Nephron (organoid): Measurements from ENCODE around the gene PSMD9.
"Not testable (repeated sequence)": the region's sequence is repeated elsewhere in the genome, so short reads cannot be mapped to it uniquely, and the experiment has no call there.

ENCODE experiments used
- H3K27ac Mint-ChIP-seq, 3 experiments: 2 replicates each; pipeline ENCODE4 v1.8.0; 2020; ENCODE audit warnings: mixed read lengths in 3 of 3, mild to moderate bottlenecking in 2 of 3, moderate library complexity in 1 of 3
- H3K27me3 Mint-ChIP-seq: 2 replicates; pipeline ENCODE4 v1.8.0; 2021; ENCODE audit warnings: low read depth, mild to moderate bottlenecking, moderate library complexity, mixed read lengths
- H3K36me3 Mint-ChIP-seq: 2 replicates; pipeline ENCODE4 v1.8.0; 2020; ENCODE audit warnings: low read depth, mixed read lengths
- H3K4me1 Mint-ChIP-seq: 2 replicates; pipeline ENCODE4 v1.8.0; 2020; ENCODE audit warnings: mixed read lengths
- H3K4me3 Mint-ChIP-seq, 3 experiments: 2 replicates each; pipeline ENCODE4 v1.8.0; 2020; ENCODE audit warnings: mild to moderate bottlenecking in 3 of 3, mixed read lengths in 3 of 3, moderate library complexity in 2 of 3
- H3K9me3 Mint-ChIP-seq: 2 replicates; pipeline ENCODE4 v1.8.0; 2020; ENCODE audit warnings: mixed read lengths
- TF ChIP-seq, protein P1 (sequence below), 3 experiments: fragments of 200-600 bp; sonication (generic); IDR thresholded peaks; one replicate each; pipeline ENCODE4 v1.5.0; 2021; ENCODE audit warnings: antibody characterized with exemption in 3 of 3; ENCODE audit not compliant: unreplicated experiment in 3 of 3

Gene PSMD9

DNA sequence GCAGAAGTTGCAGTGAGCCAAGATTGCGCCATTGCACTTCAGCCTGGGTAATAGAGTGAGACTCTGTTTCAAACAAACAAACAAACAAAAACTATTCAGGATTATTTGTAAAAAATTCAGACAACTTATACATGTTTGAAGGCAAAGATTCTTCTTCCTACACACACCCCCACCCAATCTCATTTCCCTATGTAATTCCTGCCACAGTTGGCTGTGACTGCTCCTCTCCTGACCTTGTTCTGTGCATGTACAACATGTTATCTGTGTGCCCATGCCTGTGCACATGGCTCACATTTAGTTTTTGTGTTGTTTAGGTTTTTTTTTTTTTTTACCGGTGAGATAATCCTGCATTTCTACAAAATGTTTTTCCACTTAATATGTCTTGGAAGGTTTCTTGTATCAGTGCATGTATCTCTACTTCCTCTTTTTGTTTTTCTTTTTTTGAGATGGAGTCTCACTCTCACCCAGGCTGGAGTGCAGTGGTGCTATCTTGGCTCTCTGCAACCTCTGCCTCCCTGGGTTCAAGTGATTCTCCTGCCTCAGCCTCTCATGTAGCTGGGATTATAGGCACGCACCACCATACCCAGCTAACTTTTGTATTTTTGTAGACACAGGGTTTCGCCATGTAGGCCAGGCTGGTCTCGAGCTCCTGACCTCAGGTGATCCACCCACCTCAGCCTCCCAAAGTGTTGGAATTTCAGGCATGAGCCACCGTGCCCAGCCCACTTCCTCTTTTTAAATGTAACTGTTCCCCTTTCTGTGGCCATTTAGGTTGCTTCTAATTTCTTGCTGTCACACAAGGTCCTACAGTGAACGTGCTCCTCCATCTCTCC is 38.5 kb downstream of the PSMD9 start:
- H3K9me3 Mint-ChIP-seq, result no peaks in the 10 kb centered on the region
- H3K27ac Mint-ChIP-seq, result peak overlapping the region; percentile 44 to 72 (median 71)
- H3K36me3 Mint-ChIP-seq, result peaks cover 4% of the 10 kb centered on the region
- peaks cover 29% of the 10 kb centered on the region for H3K4me1 Mint-ChIP-seq
- H3K27me3 Mint-ChIP-seq, result no peaks in the 10 kb centered on the region
- TF ChIP-seq, protein P1, sequence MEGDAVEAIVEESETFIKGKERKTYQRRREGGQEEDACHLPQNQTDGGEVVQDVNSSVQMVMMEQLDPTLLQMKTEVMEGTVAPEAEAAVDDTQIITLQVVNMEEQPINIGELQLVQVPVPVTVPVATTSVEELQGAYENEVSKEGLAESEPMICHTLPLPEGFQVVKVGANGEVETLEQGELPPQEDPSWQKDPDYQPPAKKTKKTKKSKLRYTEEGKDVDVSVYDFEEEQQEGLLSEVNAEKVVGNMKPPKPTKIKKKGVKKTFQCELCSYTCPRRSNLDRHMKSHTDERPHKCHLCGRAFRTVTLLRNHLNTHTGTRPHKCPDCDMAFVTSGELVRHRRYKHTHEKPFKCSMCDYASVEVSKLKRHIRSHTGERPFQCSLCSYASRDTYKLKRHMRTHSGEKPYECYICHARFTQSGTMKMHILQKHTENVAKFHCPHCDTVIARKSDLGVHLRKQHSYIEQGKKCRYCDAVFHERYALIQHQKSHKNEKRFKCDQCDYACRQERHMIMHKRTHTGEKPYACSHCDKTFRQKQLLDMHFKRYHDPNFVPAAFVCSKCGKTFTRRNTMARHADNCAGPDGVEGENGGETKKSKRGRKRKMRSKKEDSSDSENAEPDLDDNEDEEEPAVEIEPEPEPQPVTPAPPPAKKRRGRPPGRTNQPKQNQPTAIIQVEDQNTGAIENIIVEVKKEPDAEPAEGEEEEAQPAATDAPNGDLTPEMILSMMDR (IDR thresholded peaks at IDR 0.05; ENCODE audit: unreplicated experiment in 3 of 3), result no peak
- peak overlapping the region in 1 of 3 experiments; percentile 11 for H3K4me3 Mint-ChIP-seq

DNA sequence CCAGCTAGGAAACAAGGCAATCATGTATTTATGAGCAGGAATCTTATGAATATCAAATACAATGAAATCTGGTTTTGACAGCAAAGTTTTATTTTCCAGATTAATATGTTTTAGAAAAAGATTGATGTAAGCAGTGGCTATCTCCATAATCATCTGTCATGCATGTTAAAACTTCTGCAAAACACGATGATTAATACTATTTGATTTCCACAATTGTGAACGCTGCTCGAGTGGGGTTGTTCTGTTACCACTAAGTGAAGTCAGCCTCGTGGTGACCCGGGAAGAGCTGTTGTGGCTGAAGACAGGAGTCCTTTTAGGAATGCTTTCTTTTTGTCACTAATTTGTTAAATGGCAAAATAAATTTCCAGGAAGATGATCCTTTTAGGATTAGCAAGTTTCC is 39.2 kb downstream of the PSMD9 start:
- H3K27ac Mint-ChIP-seq, result peak overlapping the region; percentile 44 to 71 (median 67)
- H3K4me1 Mint-ChIP-seq, result peaks cover 29% of the 10 kb centered on the region
- H3K36me3 Mint-ChIP-seq, result peaks cover 4% of the 10 kb centered on the region
- H3K9me3 Mint-ChIP-seq, result no peaks in the 10 kb centered on the region
- no peak overlapping the region for H3K4me3 Mint-ChIP-seq
- H3K27me3 Mint-ChIP-seq, result no peaks in the 10 kb centered on the region
- TF ChIP-seq, protein P1 (IDR thresholded peaks at IDR 0.05; ENCODE audit: unreplicated experiment in 3 of 3), result no peak

DNA sequence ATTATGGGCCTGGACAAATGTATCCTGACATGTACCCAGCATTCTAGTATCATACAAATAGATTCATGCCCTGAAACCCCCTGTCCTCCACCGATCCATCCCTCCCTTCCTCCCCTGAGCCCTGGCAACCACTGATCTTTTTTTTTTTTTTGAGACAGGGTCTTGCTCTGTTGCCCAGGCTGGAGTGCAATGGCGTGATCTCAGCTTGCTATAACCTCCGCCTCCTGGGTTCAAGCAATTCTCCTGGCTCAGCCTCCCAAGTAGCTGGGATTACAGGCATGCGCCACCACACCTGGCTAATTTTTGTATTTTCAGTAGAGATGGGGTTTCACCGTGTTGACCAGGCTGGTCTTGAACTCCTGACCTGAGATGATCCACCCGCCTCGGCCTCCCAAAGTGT is 41.0 kb downstream of the PSMD9 start:
- H3K27ac Mint-ChIP-seq, H3K4me3 Mint-ChIP-seq, H3K36me3 Mint-ChIP-seq, H3K9me3 Mint-ChIP-seq, H3K27me3 Mint-ChIP-seq: not testable (repeated sequence)
- H3K4me1 Mint-ChIP-seq, result peaks cover 21% of the 10 kb centered on the region

DNA sequence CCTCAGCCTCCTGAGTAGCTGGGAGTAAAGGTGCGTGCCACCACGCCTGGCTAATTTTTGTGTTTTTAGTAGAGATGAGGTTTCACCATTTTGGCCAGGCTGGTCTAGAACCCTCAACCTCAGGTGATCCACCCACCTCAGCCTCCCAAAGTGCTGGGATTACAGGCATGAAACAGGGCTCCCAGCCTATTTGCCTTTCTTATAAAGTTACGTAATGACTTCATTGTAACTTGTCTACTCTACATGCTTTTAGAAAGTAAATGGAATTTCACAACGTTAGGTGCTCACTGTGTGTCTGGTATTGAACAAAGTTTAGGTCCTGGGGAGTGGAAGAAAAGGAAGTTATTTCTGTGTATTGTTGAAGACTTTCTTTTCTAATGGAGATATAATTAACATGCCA is 42.3 kb downstream of the PSMD9 start:
- H3K4me1 Mint-ChIP-seq, result peaks cover 10% of the 10 kb centered on the region
- H3K27ac Mint-ChIP-seq, result no peak overlapping the region
- no peaks in the 10 kb centered on the region for H3K9me3 Mint-ChIP-seq
- TF ChIP-seq, protein P1 (IDR thresholded peaks at IDR 0.05; ENCODE audit: unreplicated experiment in 3 of 3), result no peak
- no peaks in the 10 kb centered on the region for H3K27me3 Mint-ChIP-seq
- H3K36me3 Mint-ChIP-seq, result peaks cover 16% of the 10 kb centered on the region
- H3K4me3 Mint-ChIP-seq, result no peak overlapping the region

DNA sequence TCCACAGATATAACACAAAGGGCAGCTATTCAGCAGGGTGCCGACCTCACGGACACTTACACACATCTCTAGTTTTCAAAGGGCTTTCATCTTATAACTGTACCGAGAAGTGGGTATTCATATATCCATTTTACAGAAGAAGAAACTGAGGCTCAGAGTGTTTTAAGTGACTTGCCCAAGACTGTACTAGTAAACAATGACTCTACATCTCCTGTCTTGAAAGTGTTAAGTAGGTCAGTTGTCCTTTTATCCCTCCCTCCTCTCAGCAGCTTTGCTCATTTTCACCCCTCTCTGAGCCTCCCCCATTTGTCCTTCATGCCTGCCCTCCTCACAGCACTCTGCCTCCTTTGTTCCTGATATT is 43.6 kb downstream of the PSMD9 start:
- Mint-ChIP-seq H3K27me3 (no peaks in the 10 kb centered on the region), H3K9me3 (no peaks in the 10 kb centered on the region), H3K4me1 (peaks cover 6% of the 10 kb centered on the region), H3K4me3 (no peak overlapping the region), H3K27ac (no peak overlapping the region), H3K36me3 (peaks cover 28% of the 10 kb centered on the region)
- TF ChIP-seq, protein P1 (IDR thresholded peaks at IDR 0.05; ENCODE audit: unreplicated experiment in 3 of 3), result no peak

DNA sequence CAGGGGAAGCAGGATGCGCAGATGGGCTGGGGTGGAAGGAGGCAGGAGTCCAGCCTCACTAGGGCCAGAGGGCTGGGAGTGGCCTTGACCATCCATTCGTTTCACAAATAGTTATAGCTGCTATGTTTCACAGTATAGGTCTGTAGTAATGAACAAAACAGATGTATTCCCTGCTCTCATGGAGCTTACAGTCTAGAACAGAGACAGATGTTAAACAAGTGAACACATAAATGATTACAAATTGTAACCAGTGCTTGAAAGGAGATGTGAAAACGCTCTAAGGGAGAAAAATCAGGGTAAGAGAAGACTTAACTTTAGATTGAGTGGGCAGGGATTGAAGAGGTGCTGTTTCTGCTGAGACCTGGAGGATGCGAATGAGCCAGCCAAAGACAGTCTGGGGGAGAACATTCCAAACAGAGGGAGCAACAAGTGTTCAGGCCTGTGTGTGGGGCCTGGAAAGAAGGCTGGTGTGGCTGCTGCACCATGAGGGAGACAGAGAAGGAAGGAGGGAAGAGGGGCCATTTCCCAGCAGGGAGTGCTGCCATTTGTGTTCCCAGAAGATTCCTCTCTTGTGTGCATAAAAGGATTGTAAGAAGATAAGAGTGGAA is 44.4 kb downstream of the PSMD9 start:
- no peaks in the 10 kb centered on the region for H3K27me3 Mint-ChIP-seq
- H3K36me3 Mint-ChIP-seq, result peaks cover 36% of the 10 kb centered on the region
- no peaks in the 10 kb centered on the region for H3K4me1 Mint-ChIP-seq
- H3K4me3 Mint-ChIP-seq, result no peak overlapping the region
- H3K9me3 Mint-ChIP-seq, result peaks cover 4% of the 10 kb centered on the region
- TF ChIP-seq, protein P1 (IDR thresholded peaks at IDR 0.05; ENCODE audit: unreplicated experiment in 3 of 3), result no peak
- no peak overlapping the region for H3K27ac Mint-ChIP-seq
